Endothelial cell of hepatic sinusoid (primary cell): ENCODE measurements around the gene MED9.

Experiments
- in situ Hi-C: cut with HindIII; loops from 2 replicates; pipeline ENCODE4 v1.10.0; 2017; ENCODE audit warnings: low sequenced_read_pairs

Gene MED9

GRCh38 chr17:17500999-17501605 lies 24.3 kb downstream of the MED9 start:
- in situ Hi-C loops, result no loop called here

- in situ Hi-C loops, result no loop called here
These were observed 26.2 kb downstream of the MED9 start for GRCh38 chr17:17502741-17503565.

- in situ Hi-C loops, result no loop called here
These were observed 26.8 kb downstream of the MED9 start for GRCh38 chr17:17503566-17504130.

- in situ Hi-C loops, result no loop called here
These were observed 27.7 kb downstream of the MED9 start for GRCh38 chr17:17504341-17505140.

- in situ Hi-C loops, result no loop called here
These were observed 28.4 kb downstream of the MED9 start for GRCh38 chr17:17505151-17505550.

GRCh38 chr17:17505610-17506171 lies 28.9 kb downstream of the MED9 start:
- in situ Hi-C loops, result no loop called here

- in situ Hi-C loops, result no loop called here
These were observed 29.5 kb downstream of the MED9 start for GRCh38 chr17:17506181-17506741.

- in situ Hi-C loops, result no loop called here
These were observed 30.2 kb downstream of the MED9 start for GRCh38 chr17:17506893-17507464.

- in situ Hi-C loops, result no loop called here
These were observed 30.7 kb downstream of the MED9 start for GRCh38 chr17:17507465-17508011.

- in situ Hi-C loops, result no loop called here
These were observed 31.3 kb downstream of the MED9 start for GRCh38 chr17:17508019-17508535.

- in situ Hi-C loops, result no loop called here
These were observed 32.1 kb downstream of the MED9 start for GRCh38 chr17:17508646-17509591.

- in situ Hi-C loops, result no loop called here
These were observed 33.0 kb downstream of the MED9 start for GRCh38 chr17:17509601-17510425.

- in situ Hi-C loops, result no loop called here
These were observed 33.9 kb downstream of the MED9 start for GRCh38 chr17:17510456-17511292.

GRCh38 chr17:17511293-17511741 lies 34.5 kb downstream of the MED9 start:
- in situ Hi-C loops, result no loop called here

- in situ Hi-C loops, result no loop called here
These were observed 35.4 kb downstream of the MED9 start for GRCh38 chr17:17511881-17512858.

GRCh38 chr17:17512866-17513265 lies 36.1 kb downstream of the MED9 start:
- in situ Hi-C loops, result no loop called here
